K562 (cell line): ENCODE measurements around the gene MAPT. TPM values are rescaled to one million over a fixed set of nuclear protein-coding genes. Genes with fewer than 3 reads are reported as not detected.

Source experiments
- ATAC-seq: fragments of 200-7000 bp; cut with Tn5 transposase; 3 replicates; pipeline ENCODE4 v1.9.1; 2020; ENCODE audit warnings: moderate library complexity
- BruUV-seq: library from RNA; stranded (reverse); fragments of 400-500 nt; replicated peaks from 2 replicates; lab custom pipeline; 2021; lab: Mats Ljungman, UMichigan
- CTCF ChIA-PET: fragments of 300-600 bp; formaldehyde crosslinking; extraction: SDS; loops from one replicate; lab custom pipeline; 2021; ENCODE audit warnings: low intra/inter-chr PET ratio; lab: Yijun Ruan, JAX
- POLR2A ChIA-PET: fragments of 300-600, 350-650 bp; sonication (Branson Sonifier 250); formaldehyde crosslinking; extraction: SDS; loops from one replicate; lab custom pipeline; 2021; ENCODE audit warnings: antibody characterized with exemption, inconsistent platforms; lab: Yijun Ruan, JAX
- DNase-seq, 4 experiments: peaks; one replicate each; pipeline versions ENCODE4 v3.0.0 to v3.0.0-alpha.2; 2011 to 2018; ENCODE audit warnings: low spot score in 3 of 4, mixed read lengths in 3 of 4; ENCODE audit errors: extremely low read depth in 1 of 4
- FAIRE-seq: peaks from 2 replicates; lab custom pipeline; 2011; peaks lifted over from hg19 to GRCh38; lab: Jason Lieb, UNC
- H2AFZ ChIP-seq: 2 replicates; pipeline ENCODE4 v1.6.0; 2011; ENCODE audit warnings: low read depth, low read length, control low read depth, inconsistent platforms
- H3K27ac ChIP-seq: fragments of 200-600 bp; 3 replicates; pipeline ENCODE4 v1.8.0; 2011; ENCODE audit warnings: low read depth, mild to moderate bottlenecking, control low read depth, inconsistent platforms, low read length, moderate library complexity, mixed read lengths; ENCODE audit errors: extremely low read depth
- H3K27me3 ChIP-seq, 2 experiments: fragments of 300-600 bp in 1 of 2; 2 replicates in 1 of 2; 3 replicates in 1 of 2; pipeline versions ENCODE4 v1.6.0 to v1.8.0; 2011; ENCODE audit warnings: inconsistent platforms in 2 of 2, low read length in 2 of 2, mild to moderate bottlenecking in 1 of 2, mixed read lengths in 1 of 2, moderate library complexity in 1 of 2; ENCODE audit not compliant: control insufficient read depth in 2 of 2, insufficient read depth in 2 of 2
- H3K36me3 ChIP-seq: fragments of 300-600 bp; 3 replicates; pipeline ENCODE4 v1.8.0; 2011; ENCODE audit warnings: mild to moderate bottlenecking, low read length, inconsistent platforms; ENCODE audit not compliant: control insufficient read depth, insufficient read depth
- H3K4me1 ChIP-seq, 2 experiments: fragments of 200-600 bp in 1 of 2; replicated peaks in 1 of 2; 2 replicates in 1 of 2; 3 replicates in 1 of 2; pipeline versions ENCODE4 v1.5.1 to v1.8.0; 2011; ENCODE audit warnings: inconsistent platforms in 2 of 2, low read length in 2 of 2, mild to moderate bottlenecking in 1 of 2, mixed read lengths in 1 of 2, moderate library complexity in 1 of 2; ENCODE audit not compliant: control insufficient read depth in 2 of 2, insufficient read depth in 2 of 2
- H3K4me2 ChIP-seq: 2 replicates; pipeline ENCODE4 v1.6.1; 2011; ENCODE audit warnings: low read length, control low read depth, inconsistent platforms, mixed read lengths; ENCODE audit not compliant: insufficient read depth
- H3K4me3 ChIP-seq: fragments of 200-600 bp; sonication (generic), shearing (Covaris generic); 2 replicates; pipeline ENCODE4 v1.5.1; 2016; ENCODE audit warnings: control low read depth, inconsistent platforms
- H3K79me2 ChIP-seq: fragments of 200-600 bp; 3 replicates; pipeline ENCODE4 v1.8.0; 2011; ENCODE audit warnings: low read length, inconsistent platforms; ENCODE audit not compliant: control insufficient read depth, insufficient read depth
- H3K9ac ChIP-seq, 2 experiments: 2 replicates each; pipeline versions ENCODE4 v1.6.0 to v1.6.1; 2011; ENCODE audit warnings: low read depth in 2 of 2, low read length in 2 of 2, control low read depth in 1 of 2, inconsistent platforms in 1 of 2, mild to moderate bottlenecking in 1 of 2, mixed read lengths in 1 of 2; ENCODE audit not compliant: insufficient read depth in 1 of 2
- H3K9me1 ChIP-seq: one replicate; pipeline ENCODE4 v1.6.0; 2011; ENCODE audit warnings: inconsistent platforms, mild to moderate bottlenecking, low read length, moderate library complexity; ENCODE audit not compliant: control insufficient read depth, insufficient read depth
- H3K9me3 ChIP-seq: replicated peaks from 2 replicates; pipeline ENCODE4 v1.5.1; 2011; ENCODE audit warnings: low read depth, low read length, inconsistent platforms; ENCODE audit not compliant: control insufficient read depth, insufficient read depth
- H4K20me1 ChIP-seq: replicated peaks from 2 replicates; pipeline ENCODE4 v1.6.1; 2011; ENCODE audit warnings: low read length, inconsistent platforms, mixed read lengths; ENCODE audit not compliant: control insufficient read depth, insufficient read depth
- ARID2 ChIP-seq: fragments of 450-650 bp; IDR thresholded peaks from 2 replicates; pipeline ENCODE4 v1.6.1; 2017; ENCODE audit warnings: antibody characterized with exemption, mild to moderate bottlenecking
- ARNT ChIP-seq, 2 experiments: fragments of 450-650 bp; IDR thresholded peaks; 2 replicates each; pipeline ENCODE4 v1.6.1; 2016; ENCODE audit warnings: mild to moderate bottlenecking in 1 of 2
- BCOR ChIP-seq: fragments of 450-650 bp; IDR thresholded peaks from 2 replicates; pipeline ENCODE4 v1.6.1; 2016
- CEBPG ChIP-seq, 3 experiments: fragments of 200-800 bp in 1 of 3; sonication (Bioruptor generic) in 1 of 3; sonication (generic) in 1 of 3; formaldehyde crosslinking in 1 of 3; IDR thresholded peaks in 2 of 3; conservative IDR thresholded peaks in 1 of 3; 2 replicates each; pipeline versions ENCODE4 v1.6.1 to v1.8.0; 2016 to 2022; ENCODE audit warnings: missing compliant biosample characterization in 2 of 3, missing genetic modification characterization in 2 of 3, mild to moderate bottlenecking in 1 of 3, missing genetic modification reagents in 1 of 3
- ELK1 ChIP-seq: sonication (generic); formaldehyde crosslinking; IDR thresholded peaks from 2 replicates; pipeline ENCODE4 v1.8.1; 2022; ENCODE audit warnings: missing genetic modification reagents
- HDAC2 ChIP-seq: fragments of 450-650 bp; IDR thresholded peaks from 2 replicates; pipeline ENCODE4 v1.6.1; 2016; ENCODE audit warnings: mild to moderate bottlenecking
- HDAC8 ChIP-seq: fragments of 450-650 bp; IDR thresholded peaks from 2 replicates; pipeline ENCODE4 v1.6.1; 2016; ENCODE audit warnings: mild to moderate bottlenecking, missing genetic modification characterization, moderate library complexity, missing compliant biosample characterization
- KLF16 ChIP-seq: IDR thresholded peaks from 2 replicates; pipeline ENCODE4 v1.6.1; 2016; ENCODE audit warnings: antibody characterized with exemption
- PATZ1 ChIP-seq: fragments of 250-450 bp; sonication (Bioruptor Pico); IDR thresholded peaks from 2 replicates; pipeline ENCODE4 v1.5.0; 2020; ENCODE audit warnings: mild to moderate bottlenecking, borderline replicate concordance
- RBM25 ChIP-seq: fragments of 200-400 bp; formaldehyde crosslinking; IDR thresholded peaks from 2 replicates; pipeline ENCODE4 v1.6.1; 2018; ENCODE audit warnings: low read length, low read depth, moderate library complexity; ENCODE audit not compliant: severe bottlenecking
- RFX5 ChIP-seq: IDR thresholded peaks from 2 replicates; pipeline ENCODE4 v1.6.1; 2011; ENCODE audit warnings: low read depth, mild to moderate bottlenecking, improper control_type of control experiment, low read length
- SMARCA5 ChIP-seq: fragments of 450-650 bp; IDR thresholded peaks from 2 replicates; pipeline ENCODE4 v1.6.1; 2016
- SMC3 ChIP-seq: conservative IDR thresholded peaks from 2 replicates; pipeline ENCODE4 v1.6.1; 2011; ENCODE audit warnings: low read depth, low read length, improper control_type of control experiment; ENCODE audit not compliant: insufficient read depth
- SP1 ChIP-seq: sonication (generic); formaldehyde crosslinking; IDR thresholded peaks from 2 replicates; pipeline ENCODE4 v1.8.1; 2022; ENCODE audit warnings: mild to moderate bottlenecking, missing genetic modification reagents
- SPI1 ChIP-seq: IDR thresholded peaks from 2 replicates; pipeline ENCODE4 v1.6.1; 2011; ENCODE audit warnings: low read depth, low read length, control low read depth, borderline replicate concordance
- SREBF2 ChIP-seq: sonication (generic); formaldehyde crosslinking; IDR thresholded peaks from 2 replicates; pipeline ENCODE4 v1.4.0; 2020; ENCODE audit warnings: mild to moderate bottlenecking, missing genetic modification reagents
- ZFP30 ChIP-seq: fragments of 250-450 bp; sonication (Bioruptor Pico); IDR thresholded peaks from 2 replicates; pipeline ENCODE4 v1.8.0; 2022; ENCODE audit warnings: moderate library complexity, mild to moderate bottlenecking, inconsistent platforms, borderline replicate concordance
- ZFP36 ChIP-seq: fragments of 150-350 bp; IDR thresholded peaks from 2 replicates; pipeline ENCODE4 v1.6.1; 2018; ENCODE audit warnings: low read length, low read depth; ENCODE audit not compliant: partially characterized antibody
- ZNF232 ChIP-seq: sonication (generic); formaldehyde crosslinking; IDR thresholded peaks from 2 replicates; pipeline ENCODE4 v1.8.0; 2022; ENCODE audit warnings: mild to moderate bottlenecking, missing genetic modification reagents
- WGBS: fragments of 100-300 bp; shearing (Covaris generic); methylation state at CpG from one replicate; pipeline ENCODE4 v1.1.6; 2016; ENCODE audit warnings: low coverage, mixed read lengths; ENCODE audit not compliant: insufficient coverage; ENCODE audit errors: missing lambda C conversion rate; 5-methylcytosine and 5-hydroxymethylcytosine counted together
- in situ Hi-C: fragments of 300-500 bp; cut with MboI; formaldehyde crosslinking; loops from 4 replicates; pipeline ENCODE4 v1.15.0; 2018; ENCODE audit warnings: inconsistent platforms, mixed read lengths
- intact Hi-C: fragments of 100-400 bp; cut with micrococcal nuclease; formaldehyde crosslinking; loops from 2 replicates; pipeline ENCODE4 v1.14.2; 2022
- polyA plus RNA-seq, 8 experiments: library from polyadenylated mRNA; depleted of rRNA in 4 of 8; stranded (reverse) in 5 of 8; unstranded in 3 of 8; fragments of >200 nt; fragmentation: Nextera tagmentation in 2 of 8; fragmentation: Illumina TruSeq in 1 of 8; extraction: Ambion mirVana in 2 of 8; extraction: Trizol in 1 of 8; gene quantifications; 2 replicates each; pipeline versions ENCODE4 v1.2.1 to v1.2.3, GENCODE V29; 2011 to 2014; ENCODE audit warnings: inconsistent platforms in 1 of 8, missing spikeins in 1 of 8
- total RNA-seq, 7 experiments: library from RNA; depleted of rRNA in 6 of 7; stranded (reverse); fragments of >200 nt in 6 of 7; fragmentation: Illumina TruSeq in 2 of 7; extraction: Trizol in 2 of 7; gene quantifications; 2 replicates each; pipeline versions ENCODE4 v1.2.1 to v1.2.3, GENCODE V29; 2011 to 2021; ENCODE audit warnings: low replicate concordance in 1 of 7

The MAPT gene
- total and polyA plus RNA-seq, 9 of the 15 experiments (the other 6 are each of a cell fraction or from before 2014, with no cell fraction given) = 0.04 to 1.1 (median 0.36) TPM

- no peak for TF ChIP-seq RFX5
- no peak for TF ChIP-seq SMC3
- no peak for TF ChIP-seq ELK1 (CRISPR knock-in tag)
- TF ChIP-seq SREBF2 (CRISPR knock-in tag) = no peak
- TF ChIP-seq CEBPG (CRISPR knock-in tag; IDR thresholded peaks at IDR 0.05) = no peak
- peak in 1 of 2 experiments; percentile 38; a peak in 2 of 4 replicates for TF ChIP-seq CEBPG (tag; conservative IDR thresholded peaks at IDR 0.05 in 1 of 2, IDR thresholded peaks at IDR 0.05 in 1 of 2)
- no peak for TF ChIP-seq ZNF232 (CRISPR knock-in tag)
Measured at GRCh38 chr17:45946841-45947256, 52.5 kb downstream of the MAPT start (continued).

- FAIRE-seq (no peak), DNase-seq (no peak), ATAC-seq (no peak)
- peaks cover 6 to 18% of the 10 kb centered on the region in 2 experiments for H3K4me1 ChIP-seq
- H3K4me3 ChIP-seq = no peak overlapping the region
- no peaks in the 10 kb centered on the region for H3K9me3 ChIP-seq
- ChIA-PET CTCF (interaction anchor here (0.6 to 1.1 kb wide), 2 partner anchors 32 to 319 kb away, joined by 3 to 7 read pairs; no protein-coding TSS in a partner anchor), POLR2A (interaction anchor here (0.6 to 1.1 kb wide), 3 partner anchors 12 to 244 kb away, joined by 3 read pairs; no protein-coding TSS in a partner anchor)
- 67% methylated on average over 2 of the region's 2 CpGs for WGBS
- 0 out of 3 replicates have a peak overlapping the region, but pooled peaks have one; percentile 36 for H3K27ac ChIP-seq
- intact Hi-C loops = no loop called here
- peak overlapping the region; percentile 96 for H2AFZ ChIP-seq
- H3K79me2 ChIP-seq = no peaks in the 10 kb centered on the region
- H3K9ac ChIP-seq = peak overlapping the region in 1 of 2 experiments; percentile 32; a peak in 2 of 4 replicates
- no peaks in the 10 kb centered on the region; the same call in 1 of the 2 replicates for H4K20me1 ChIP-seq
- no peaks in the 10 kb centered on the region for H3K9me1 ChIP-seq
- peak overlapping the region; percentile 34; the same call in 1 of the 2 replicates for H3K4me2 ChIP-seq
- H3K36me3 ChIP-seq = no peaks in the 10 kb centered on the region
- in situ Hi-C loops = no loop called here
- BruUV-seq = no TSS peak
- H3K27me3 ChIP-seq = peaks cover 23 to 36% of the 10 kb centered on the region in 2 experiments
- TF ChIP-seq SMARCA5 = 0 out of 2 replicates have a peak, but pooled peaks have one; percentile 61
- TF ChIP-seq PATZ1 (CRISPR knock-in tag) = no peak
- no peak for TF ChIP-seq SP1 (CRISPR knock-in tag)
- peak; percentile 83; the same call in 1 of the 2 replicates for TF ChIP-seq BCOR
- TF ChIP-seq ZFP36 = peak; percentile 61
- TF ChIP-seq SPI1 = no peak
- TF ChIP-seq ARNT (IDR thresholded peaks at IDR 0.05) = 0 out of 4 replicates have a peak, but pooled peaks of 1 of the 2 experiments have one; percentile 28
- TF ChIP-seq KLF16 = no peak
- TF ChIP-seq RBM25 = peak; percentile 87
- no peak for TF ChIP-seq ZFP30 (CRISPR knock-in tag)
- TF ChIP-seq HDAC8 (tag) = no peak
- TF ChIP-seq ARID2 = no peak
- TF ChIP-seq HDAC2 = peak; percentile 10; the same call in 1 of the 2 replicates
Measured at GRCh38 chr17:45948498-45948880, 54.1 kb downstream of the MAPT start.
